Occipital lobe (tissue), 2 donors: Measurements from ENCODE around the gene PBX4. TPM values are rescaled to one million over a fixed set of nuclear protein-coding genes. Genes with fewer than 3 reads are reported as not detected.
A peak's percentile ranks its signal among the peaks of the same experiment; 100 is the strongest.
"Not testable (repeated sequence)": the region's sequence is repeated elsewhere in the genome, so short reads cannot be mapped to it uniquely, and the experiment has no call there.

Experiments used
- DNase-seq: peaks from one replicate; lab custom pipeline; 2025; lab: John Stamatoyannopoulos, UW
- total RNA-seq: library from RNA; depleted of rRNA; stranded (reverse); fragments of >200 nt; gene quantifications from one replicate; pipeline ENCODE4 v1.2.3, GENCODE V29; 2014

PBX4 gene, protein sequence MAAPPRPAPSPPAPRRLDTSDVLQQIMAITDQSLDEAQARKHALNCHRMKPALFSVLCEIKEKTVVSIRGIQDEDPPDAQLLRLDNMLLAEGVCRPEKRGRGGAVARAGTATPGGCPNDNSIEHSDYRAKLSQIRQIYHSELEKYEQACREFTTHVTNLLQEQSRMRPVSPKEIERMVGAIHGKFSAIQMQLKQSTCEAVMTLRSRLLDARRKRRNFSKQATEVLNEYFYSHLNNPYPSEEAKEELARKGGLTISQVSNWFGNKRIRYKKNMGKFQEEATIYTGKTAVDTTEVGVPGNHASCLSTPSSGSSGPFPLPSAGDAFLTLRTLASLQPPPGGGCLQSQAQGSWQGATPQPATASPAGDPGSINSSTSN
- 14.8 TPM for total RNA-seq

DNA sequence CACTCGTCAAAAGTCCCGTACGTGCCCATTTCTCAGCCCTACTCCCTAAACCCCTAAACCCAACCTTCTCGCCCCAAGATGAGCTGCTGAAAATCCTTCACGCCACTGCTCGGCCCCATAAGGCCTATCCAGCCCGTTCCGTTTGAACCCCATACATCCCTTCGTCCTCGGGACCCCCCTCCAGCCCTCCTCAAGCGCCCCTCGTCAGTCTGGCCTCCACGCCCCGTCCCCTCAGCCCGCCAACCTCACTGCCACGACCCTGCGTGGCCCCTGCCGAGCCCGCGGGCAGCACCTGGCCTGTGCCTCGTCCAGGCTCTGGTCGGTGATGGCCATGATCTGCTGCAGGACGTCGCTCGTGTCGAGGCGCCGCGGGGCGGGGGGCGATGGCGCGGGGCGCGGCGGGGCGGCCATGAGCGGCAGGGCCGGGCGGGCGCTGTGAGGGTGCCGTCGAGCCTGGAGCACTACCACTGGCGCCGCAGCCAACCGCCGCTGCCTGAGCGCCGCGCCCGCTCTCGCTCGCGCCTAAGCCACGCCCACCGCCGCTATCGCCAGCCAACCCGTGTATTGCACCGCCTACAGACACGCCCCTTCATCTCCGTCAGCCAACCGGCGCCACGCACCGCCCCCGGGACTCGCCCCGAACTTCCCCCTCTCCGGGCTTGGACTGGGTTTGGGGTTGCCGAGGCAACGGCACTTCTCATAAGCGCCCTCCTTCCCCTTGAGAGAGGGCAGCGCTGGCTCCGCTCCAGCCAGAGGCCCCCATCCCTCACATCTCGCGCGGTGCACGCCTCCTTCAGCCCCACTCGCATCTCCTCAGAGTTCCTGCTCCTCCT lies at the start of gene PBX4:
TSS of gene PBX4 (minus strand) at position 469 of the 833 bp plus-strand sequence. CDS start at position 411, 58 bp downstream.
- DNase-seq: peak; percentile 89

DNA sequence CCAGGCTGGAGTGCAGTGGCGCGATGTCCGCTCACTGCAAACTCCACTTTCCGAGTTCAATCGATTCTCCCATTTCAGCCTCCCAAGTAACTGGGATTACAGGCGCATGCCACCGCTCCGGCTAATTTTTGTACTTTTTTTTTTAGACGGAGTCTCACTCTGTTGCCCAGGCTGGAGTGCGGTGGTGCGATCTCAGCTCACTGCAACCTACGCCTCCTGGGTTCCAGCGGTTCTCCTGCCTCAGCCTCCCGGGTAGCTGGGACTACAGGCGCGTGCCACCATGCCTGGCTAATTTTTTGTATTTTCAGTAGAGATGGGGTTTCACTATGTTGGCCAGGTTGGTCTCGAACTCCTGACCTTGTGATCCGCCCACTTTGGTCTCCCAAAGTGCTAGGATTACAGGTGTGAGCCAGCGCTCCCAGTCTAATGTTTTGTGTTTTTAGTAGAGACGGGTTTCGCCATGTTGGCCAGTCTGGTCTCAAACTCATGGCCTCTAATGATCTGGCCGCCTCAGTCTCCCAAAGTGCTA lies 47.0 kb upstream of the PBX4 start:
- DNase-seq: not testable (repeated sequence)

DNA sequence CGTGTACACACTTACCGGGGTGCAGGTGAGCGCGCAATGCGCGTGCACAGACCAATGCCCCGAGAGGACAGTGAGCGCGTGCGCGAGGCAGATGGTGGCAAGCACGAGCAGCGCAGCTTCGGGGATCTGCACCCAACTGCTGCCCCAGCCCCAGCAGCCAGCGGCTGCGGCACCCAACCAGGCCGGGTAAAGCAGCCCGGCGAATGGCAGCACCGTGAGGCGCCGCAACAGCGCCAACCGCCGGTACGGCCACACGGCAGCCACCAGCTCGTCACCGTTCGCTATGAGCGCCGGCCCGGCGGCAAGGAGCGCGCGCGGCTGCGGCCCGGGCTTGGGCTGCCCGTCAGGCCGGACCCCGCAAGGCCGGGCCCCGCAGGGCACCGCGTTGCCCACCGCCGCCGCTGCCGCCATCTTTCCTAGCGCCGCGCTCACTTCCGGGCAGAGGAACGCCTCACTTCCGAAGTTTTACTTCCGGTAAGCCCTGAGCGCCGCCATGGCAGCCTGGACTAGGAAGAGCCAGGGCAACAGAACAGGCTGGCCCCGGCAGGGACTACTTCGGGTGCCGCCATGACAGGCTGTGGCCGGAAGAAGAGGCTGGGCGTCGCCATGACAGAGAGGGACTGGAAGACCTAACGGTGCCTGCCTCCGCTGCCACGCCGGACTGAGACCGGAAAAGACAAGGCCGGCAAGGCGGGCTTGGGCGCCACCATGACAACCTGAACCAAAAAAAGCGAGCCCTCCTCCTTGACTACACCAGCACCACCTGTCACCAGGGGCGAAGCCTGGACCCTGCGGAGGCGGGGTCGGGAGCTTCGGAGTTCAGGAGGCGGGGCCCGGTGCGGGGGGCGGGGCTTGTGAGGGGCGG lies 45.0 kb upstream of the PBX4 start, which contains the start of gene ATP13A1:
TSS of gene ATP13A1 (minus strand) at position 421 of the 865 bp plus-strand sequence. CDS start at position 411, 10 bp downstream.
- peak; percentile 97 for DNase-seq

DNA sequence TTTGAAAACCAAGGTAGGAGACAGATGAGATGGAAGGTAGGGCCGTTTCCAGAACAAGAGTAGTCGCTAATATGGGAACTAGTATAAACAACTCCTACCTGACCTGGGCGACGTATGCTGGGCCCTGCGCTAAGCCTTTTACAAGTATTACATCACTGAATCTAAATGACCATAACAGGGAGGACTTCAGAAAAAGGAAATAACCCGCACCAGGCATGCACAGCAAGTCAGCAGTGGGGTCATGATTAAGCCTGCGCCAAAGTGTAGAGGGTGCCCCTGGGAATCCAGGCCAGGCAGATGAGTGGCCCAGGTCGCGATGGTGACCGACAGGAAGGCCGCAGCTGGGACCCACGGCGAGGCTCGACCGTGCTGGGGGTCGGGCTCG lies 44.4 kb upstream of the PBX4 start:
- no peak for DNase-seq

DNA sequence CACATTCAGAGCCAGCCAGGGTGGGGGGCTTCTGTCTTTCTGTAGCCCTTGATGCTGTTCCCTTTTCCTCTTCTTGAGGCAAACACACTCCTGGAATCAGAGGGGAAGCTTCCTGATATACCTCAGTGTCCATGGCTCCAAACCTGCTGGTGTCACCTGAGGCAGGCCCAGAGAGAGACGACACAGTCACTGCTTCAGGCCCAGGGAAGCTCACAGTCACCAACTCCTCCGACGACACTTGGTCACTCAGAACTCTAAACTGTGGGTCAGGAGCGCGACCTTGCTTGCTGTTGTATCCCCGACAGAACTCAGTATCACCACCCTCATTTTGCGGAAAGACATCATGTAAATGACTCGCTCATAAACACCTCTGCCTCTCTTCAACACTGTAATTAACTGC lies 43.9 kb upstream of the PBX4 start:
- no peak for DNase-seq

DNA sequence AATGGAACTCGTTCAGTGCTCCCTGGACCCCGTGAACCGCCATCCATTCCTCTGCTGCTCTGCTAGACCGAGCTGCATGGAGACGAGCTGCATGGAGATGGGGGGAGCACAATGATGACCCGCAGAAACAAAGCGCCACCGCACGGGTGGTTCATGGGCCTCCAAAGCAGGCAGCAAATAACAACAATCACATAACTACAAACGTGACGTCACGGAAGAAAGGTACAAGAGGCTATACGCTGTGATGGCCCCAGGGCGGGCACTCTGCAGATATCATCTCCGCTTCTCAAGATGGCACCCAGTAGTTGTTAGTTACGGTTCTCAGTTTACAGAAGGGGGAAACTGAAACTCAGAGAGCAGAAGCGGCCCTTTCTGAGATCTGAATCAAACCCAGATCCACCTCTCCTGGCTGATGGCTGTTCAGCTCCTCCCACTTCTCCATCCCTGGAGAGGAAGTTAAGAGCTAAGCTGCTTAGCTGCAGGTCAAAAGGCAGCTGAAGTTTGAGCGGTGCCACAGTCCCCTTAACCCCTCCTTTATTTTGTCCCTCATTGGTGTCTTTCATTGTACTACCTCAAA lies 43.3 kb upstream of the PBX4 start:
- DNase-seq: no peak

DNA sequence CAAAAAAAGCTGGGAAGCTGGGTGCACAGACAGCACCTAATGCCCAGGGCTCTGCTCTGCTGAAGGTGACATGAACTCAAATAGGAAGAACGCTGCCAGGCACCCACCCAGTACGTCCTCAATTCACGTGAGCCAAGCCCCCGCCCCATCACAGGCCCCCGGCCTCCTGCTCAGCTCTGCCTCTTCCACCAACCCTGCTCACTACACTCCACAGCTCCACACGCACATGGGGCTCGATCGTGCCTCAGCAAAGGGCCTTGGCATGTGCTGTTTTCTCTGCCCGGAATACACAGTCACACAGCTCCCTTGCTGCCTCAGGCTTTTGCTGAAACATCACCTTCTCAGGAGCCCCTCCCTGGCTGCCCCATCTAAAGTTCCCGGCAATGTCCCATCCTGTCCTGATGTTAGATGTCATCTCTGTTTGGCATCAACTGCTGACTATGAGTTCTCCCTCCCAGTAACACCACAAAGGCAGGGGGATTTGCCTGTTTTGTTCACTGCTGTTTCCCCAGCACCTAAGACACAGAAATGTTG lies 42.7 kb upstream of the PBX4 start:
- DNase-seq: no peak

DNA sequence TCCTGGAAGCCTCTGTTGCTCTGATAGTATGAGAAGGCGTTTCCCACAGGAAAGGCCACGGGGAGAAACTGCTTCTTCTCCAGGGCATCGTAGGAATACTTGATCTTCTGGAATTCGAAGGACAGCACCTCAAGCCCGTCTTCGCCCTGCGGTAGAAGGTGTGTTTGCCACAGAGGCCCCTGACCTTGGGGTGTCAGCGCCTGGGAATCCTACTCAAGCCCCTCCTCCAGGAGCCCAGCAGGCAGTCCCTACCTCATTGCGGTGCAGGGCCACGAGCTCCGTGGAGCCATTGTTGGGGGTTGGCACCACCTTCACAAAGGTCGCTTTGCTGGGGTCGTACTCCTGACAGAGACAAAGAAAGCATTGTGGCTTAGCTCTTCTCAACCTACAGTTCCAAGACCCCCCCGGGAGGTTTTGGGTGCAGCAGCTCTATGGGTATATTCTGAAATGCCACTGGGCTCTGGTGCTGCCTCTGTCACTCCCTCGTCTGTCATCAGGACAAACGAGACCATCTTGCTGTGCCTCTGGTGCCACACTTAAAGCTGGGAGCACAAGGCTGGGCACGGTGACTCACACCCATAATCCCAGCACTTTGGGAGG lies 41.3 kb upstream of the PBX4 start:
- no peak for DNase-seq

DNA sequence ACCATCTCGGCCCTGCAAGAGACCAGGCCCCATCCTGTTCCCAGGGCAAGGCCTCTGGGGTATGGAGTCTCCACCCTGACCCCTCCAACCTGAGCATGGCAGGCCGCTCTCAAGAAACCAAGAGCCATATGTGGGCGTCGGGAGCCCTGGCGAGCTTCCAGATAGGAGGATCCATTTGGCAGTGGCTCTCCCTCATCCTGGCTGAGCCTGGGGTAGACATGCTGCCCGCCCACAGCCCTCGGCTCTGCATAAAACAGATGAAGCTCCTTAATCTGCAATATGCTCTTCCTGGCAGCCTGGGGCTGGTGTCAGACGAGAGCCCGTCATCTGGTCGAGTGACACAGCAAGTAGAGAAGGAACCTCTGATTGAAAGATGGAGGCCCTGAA lies 38.9 kb upstream of the PBX4 start:
- peak; percentile 61 for DNase-seq

DNA sequence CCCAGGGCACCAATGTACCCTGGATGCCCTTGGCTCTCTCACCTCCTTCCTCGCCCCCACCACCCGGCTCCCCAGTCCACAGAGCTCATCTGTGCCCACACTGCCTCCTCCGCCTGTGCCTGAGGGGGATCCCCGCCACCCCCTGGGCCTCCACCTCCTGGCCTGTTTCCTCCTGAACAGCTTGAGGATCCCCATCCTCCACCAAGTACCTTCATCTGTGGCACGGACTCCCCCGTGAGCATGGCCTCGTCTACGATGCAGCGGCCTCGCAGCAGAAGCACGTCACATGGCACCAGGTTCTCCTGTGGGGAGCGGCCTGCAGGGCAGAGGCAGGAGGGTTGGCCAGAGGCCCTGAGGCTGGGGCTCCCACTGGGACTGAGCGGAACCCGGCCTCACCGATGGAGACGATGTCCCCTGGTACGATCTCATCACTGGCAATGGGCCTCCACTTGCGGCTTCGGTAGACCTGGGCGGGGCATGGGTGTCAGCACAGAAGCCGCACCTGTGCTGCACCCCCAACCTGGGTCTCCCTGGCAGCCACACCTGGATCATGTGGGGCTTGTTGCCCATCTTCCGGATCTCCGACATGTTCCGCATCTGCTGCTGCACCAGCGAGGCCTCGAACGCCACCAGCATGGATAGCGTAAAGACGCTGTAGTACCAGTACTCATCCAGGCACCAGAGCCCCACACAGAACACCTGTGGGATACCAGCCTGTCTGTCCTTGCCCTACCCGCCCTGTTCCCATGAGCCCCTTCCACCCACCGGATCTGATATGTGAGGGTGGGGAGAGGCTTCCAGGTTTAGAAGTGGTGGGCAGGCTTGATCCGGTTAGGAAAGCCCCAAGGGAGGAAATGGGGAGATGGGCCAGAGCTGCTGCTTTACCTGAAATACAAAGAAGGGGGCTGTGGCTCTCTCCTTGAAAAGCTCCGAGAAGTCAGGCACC lies 38.2 kb upstream of the PBX4 start:
- DNase-seq: no peak

DNA sequence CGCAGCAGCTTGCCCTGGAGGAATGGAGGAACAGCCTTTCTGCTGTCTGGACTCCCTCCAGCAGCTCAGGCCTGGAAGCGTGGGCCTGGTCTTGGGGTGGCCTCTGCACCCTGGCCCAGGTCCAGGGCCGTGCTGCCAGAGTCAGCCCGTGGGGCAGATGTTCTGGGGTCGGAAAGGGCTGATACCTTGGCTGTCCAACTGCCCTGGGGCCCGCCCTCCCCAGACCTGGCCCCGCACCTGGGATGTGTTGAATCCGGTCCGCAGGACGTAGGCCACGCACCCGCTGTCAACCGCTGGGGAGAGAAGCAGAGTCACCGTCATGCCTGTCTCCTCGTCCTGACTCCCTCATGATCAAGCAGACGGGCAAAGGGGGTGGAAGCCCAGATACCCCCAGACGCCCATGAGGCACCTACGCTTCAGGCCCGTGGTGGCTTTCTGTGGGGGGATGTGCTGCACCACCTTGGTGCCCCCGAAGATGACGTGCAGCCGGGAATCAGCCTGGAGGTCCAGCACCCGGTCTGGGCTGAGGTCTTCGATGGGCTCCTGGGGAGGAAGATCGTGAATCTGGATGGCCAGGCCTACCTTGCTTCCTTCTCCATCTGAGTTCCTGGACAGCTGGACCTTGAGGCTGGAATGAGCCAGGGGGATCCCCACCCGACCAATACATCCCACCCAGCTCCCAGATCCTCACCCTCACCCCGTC lies 37.3 kb upstream of the PBX4 start:
- DNase-seq: no peak

DNA sequence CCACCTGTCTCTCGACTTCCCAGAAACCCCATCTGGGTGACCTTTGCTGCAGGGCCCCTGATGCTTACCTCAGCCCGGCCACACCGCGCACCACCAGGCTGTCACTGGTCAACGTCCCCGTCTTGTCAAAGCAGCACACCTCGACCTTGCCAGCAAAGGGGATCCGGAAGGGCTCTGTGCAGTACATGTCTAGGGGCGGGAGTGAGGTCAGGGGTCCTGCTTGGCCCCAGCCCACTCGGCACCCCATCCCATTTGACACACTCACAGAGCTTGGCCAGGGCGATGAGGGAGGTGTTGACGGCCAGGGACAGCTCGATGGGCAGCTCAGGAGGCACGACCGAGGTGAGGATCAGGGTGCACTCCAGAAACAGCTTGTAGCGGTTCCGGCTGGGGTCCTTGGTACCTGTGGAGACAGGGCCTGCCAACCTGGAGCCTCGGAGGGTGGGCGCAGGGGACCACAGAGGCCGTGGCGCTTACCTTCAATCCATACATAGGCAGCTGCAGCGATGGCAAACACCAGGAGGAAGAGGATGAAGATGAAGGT lies 36.6 kb upstream of the PBX4 start:
- DNase-seq: no peak

DNA sequence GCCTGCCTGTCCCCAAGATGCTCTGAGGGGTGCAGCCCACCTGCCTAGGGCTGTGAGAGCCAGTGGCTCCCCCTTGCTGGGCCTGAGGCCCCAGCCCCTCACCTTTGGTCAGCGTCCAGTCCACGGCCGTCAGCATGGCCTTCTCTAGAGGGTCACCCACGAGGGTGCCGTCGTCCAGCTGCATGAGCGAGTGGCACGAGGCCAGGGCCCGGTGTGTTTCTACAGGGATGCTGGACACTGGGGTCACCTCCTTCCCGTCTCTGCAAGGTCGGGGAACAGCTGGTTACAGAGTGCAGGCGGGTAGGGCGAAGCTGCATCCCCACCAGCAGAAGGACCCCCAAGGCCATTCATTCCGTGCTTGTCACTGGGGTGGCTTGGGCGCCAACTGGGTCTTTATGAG lies 36.0 kb upstream of the PBX4 start:
- no peak for DNase-seq

DNA sequence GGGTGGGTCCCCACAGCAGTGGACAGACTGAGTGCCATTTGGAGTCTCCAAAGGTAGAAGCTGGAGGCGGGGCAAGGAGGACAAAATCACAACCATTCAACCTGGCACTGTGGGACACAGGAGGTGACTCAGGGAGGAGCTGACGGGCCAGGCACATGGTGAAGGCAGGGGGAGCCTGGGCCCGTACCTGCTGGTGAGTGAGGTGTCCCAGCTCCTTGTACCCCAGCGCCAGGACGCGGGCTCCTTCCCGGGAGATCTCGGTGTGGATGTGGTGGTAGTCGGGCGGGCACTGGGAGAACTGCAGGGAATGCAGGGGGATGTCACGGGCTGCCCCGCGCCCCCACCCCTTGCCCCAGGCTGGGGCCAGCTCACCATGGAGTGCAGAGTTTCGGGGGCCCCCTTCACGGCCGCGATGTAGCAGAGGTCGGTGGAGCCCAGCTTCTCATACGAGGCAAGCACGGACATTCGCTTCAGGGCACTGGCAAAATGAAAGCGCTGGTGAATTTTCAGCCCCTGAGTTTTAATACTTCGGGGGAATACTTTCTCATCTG lies 35.2 kb upstream of the PBX4 start:
- no peak for DNase-seq

DNA sequence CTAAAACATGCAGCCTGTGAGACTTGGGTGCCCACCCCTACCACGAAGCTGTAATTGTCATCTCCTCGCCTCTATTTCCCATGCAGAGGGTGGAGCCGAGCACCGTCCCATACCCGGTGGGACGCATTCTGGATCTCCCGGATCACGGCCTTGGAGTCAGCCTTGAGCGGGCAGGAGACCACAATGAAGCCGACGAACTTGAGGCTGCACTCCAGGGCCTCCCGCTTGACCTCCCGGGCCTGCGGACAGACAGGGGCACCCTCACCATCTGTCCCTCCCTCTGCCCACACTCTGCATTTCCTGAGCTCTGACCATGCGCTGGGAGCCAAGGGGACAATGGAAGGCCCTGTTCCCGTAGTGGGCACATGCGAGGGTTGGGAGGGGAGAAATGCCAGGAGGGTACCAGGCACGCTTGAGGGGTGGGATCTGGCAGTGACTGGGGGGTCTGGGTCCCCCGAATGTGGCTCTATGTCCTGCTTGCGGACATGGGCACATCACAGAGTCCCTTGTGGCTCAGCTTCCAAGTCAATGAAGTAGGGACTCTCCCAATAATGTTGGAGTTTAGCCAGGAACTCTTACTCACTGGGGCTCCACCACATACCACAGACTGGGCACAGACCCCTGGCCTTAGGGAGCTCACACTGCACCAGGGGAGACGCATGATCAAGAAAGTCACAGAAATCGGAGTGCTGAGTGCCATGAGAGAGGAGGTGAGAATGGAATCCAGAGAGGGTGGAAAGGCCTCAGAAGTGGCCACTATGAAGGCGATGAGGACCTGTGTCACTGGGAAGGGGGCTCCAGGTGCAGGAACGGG lies 34.2 kb upstream of the PBX4 start:
- no peak for DNase-seq

DNA sequence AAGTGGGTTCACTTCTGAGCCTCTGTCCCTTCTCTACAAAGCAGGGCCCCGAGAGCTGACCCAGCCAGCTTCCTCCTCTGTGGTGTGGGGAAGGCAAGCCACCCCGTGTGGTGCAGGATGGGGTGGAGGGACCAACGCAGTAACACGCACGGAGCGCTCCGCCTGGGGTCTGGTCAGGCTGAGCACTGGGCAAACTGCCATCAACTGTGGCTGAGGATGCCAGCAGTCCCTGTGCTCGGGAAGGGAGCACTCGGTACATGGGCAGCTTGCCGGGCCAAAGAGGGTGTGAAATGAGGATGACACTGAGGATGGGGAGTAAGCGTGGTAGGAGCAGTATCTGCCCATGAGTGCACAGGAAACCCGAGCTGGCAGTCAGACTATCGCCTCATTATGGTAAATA lies 32.6 kb upstream of the PBX4 start:
- DNase-seq: no peak

DNA sequence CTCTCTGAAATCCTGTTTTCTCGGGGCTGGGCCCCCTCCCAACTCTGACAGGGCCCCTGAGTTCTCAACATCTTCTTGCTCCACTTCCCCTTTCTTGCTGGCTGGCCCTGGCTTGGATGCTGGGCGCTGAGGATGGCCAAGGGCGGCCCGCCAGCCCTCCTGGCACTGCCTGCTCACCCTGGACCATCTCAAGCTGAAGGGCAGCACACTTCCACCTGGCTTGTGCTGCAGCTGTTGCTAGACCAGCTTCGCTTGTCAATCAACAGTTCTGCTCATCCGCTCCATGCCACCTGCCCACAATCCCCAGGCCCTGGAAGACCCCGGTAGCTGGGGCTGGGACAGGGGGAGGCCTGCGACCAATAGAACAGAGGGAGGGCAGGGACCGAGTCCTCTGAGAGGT lies 31.8 kb upstream of the PBX4 start:
- no peak for DNase-seq
